Osteoblast (primary cell): ENCODE results near the gene PSMA1. TPM values are rescaled to one million over a fixed set of nuclear protein-coding genes. Genes with fewer than 3 reads are reported as not detected.

Source experiments
- DNase-seq: peaks from one replicate; pipeline ENCODE4 v3.0.0; 2011; ENCODE audit warnings: low spot score, mixed read lengths; ENCODE audit not compliant: insufficient read length; ENCODE audit errors: missing footprints
- H2AFZ ChIP-seq: 2 replicates; pipeline ENCODE4 v1.6.0; 2011; ENCODE audit warnings: mild to moderate bottlenecking, low read length
- H3K27ac ChIP-seq: 2 replicates; pipeline ENCODE4 v1.5.1; 2011; ENCODE audit warnings: mild to moderate bottlenecking, low read depth, low read length, moderate library complexity
- H3K27me3 ChIP-seq: 2 replicates; pipeline ENCODE4 v1.6.0; 2012; ENCODE audit warnings: mild to moderate bottlenecking, control low read depth, inconsistent platforms, low read length, moderate library complexity; ENCODE audit not compliant: insufficient read depth
- H3K36me3 ChIP-seq: 2 replicates; pipeline ENCODE4 v1.5.1; 2011; ENCODE audit warnings: mild to moderate bottlenecking, low read length, control low read depth, moderate library complexity; ENCODE audit not compliant: insufficient read depth
- H3K4me1 ChIP-seq: 2 replicates; pipeline ENCODE4 v1.5.1; 2011; ENCODE audit warnings: mild to moderate bottlenecking, low read length, control low read depth, moderate library complexity; ENCODE audit not compliant: insufficient read depth
- H3K4me2 ChIP-seq: 2 replicates; pipeline ENCODE4 v1.6.0; 2011; ENCODE audit warnings: mild to moderate bottlenecking, low read length; ENCODE audit not compliant: insufficient read depth
- H3K4me3 ChIP-seq: fragments of 200-600 bp; sonication (generic); 3 replicates; pipeline ENCODE4 v1.5.1; 2012; ENCODE audit warnings: mild to moderate bottlenecking, low read length, inconsistent platforms; ENCODE audit not compliant: insufficient read depth
- H3K79me2 ChIP-seq: 2 replicates; pipeline ENCODE4 v1.6.0; 2012; ENCODE audit warnings: mild to moderate bottlenecking, low read length, control low read depth, inconsistent platforms; ENCODE audit not compliant: insufficient read depth
- H3K9me3 ChIP-seq: 2 replicates; pipeline ENCODE4 v1.5.1; 2011; ENCODE audit warnings: low read depth, low read length, control low read depth
- H4K20me1 ChIP-seq: 2 replicates; pipeline ENCODE4 v1.6.0; 2012; ENCODE audit warnings: mild to moderate bottlenecking, low read length, control low read depth; ENCODE audit not compliant: insufficient read depth
- total RNA-seq: library from RNA; depleted of rRNA; stranded (reverse); fragments of >200 nt; gene quantifications from 2 replicates; pipeline ENCODE4 v1.2.3, GENCODE V29; 2012
- TF ChIP-seq, protein P1 (sequence below): IDR thresholded peaks from 2 replicates; pipeline ENCODE4 v1.5.1; 2011; ENCODE audit warnings: mild to moderate bottlenecking, low read depth, low read length, moderate library complexity; ENCODE audit errors: extremely low read depth

Gene PSMA1
- total RNA-seq, 1 donor = 107 TPM

DNA sequence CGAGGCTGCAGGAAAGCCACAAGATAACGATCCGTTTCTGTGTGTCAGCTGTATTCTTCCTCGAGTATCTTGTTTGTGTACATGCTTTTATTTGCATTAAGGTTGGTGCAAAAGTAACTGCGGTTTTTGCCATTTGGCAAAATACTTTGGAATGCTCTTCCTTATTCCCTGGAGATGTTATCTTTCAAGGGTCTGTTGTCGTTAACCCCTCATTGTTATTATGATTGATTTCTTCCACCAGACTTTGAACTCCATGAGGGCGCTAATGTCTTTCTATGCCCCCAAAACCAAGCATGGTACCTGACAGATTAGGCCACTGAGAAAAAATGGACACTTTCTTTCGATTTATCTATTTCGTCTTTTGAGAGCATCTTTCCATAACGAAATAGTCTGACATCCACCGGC, 563 bp upstream of the PSMA1 start:
- H3K36me3 ChIP-seq = peaks cover 18% of the 10 kb centered on the region
- no peaks in the 10 kb centered on the region for H4K20me1 ChIP-seq
- TF ChIP-seq, protein P1, sequence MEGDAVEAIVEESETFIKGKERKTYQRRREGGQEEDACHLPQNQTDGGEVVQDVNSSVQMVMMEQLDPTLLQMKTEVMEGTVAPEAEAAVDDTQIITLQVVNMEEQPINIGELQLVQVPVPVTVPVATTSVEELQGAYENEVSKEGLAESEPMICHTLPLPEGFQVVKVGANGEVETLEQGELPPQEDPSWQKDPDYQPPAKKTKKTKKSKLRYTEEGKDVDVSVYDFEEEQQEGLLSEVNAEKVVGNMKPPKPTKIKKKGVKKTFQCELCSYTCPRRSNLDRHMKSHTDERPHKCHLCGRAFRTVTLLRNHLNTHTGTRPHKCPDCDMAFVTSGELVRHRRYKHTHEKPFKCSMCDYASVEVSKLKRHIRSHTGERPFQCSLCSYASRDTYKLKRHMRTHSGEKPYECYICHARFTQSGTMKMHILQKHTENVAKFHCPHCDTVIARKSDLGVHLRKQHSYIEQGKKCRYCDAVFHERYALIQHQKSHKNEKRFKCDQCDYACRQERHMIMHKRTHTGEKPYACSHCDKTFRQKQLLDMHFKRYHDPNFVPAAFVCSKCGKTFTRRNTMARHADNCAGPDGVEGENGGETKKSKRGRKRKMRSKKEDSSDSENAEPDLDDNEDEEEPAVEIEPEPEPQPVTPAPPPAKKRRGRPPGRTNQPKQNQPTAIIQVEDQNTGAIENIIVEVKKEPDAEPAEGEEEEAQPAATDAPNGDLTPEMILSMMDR = no peak
- H3K4me1 ChIP-seq = peaks cover 9% of the 10 kb centered on the region
- H3K27me3 ChIP-seq = no peaks in the 10 kb centered on the region
- peak overlapping the region; percentile 99 for H2AFZ ChIP-seq
- H3K27ac ChIP-seq = peak overlapping the region; percentile 88
- peak overlapping the region; percentile 80 for H3K4me3 ChIP-seq
- H3K4me2 ChIP-seq = peak overlapping the region; percentile 99
- peaks cover 31% of the 10 kb centered on the region for H3K79me2 ChIP-seq
- no peak for DNase-seq
- no peaks in the 10 kb centered on the region for H3K9me3 ChIP-seq

DNA sequence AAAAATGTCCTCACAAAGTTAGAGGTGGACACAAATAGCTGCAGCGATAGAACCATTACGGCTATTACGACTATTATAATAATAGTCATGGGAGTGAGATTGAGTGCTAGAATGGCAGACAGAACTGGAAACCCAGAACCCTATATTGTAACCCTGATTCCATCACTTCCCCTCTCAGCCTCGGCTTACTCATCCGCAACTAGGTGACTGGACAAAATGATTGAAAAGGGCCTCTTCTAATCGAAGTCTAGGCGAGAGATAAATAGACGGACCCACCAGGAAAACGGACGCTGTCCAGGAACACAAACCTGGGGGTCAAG, 629 bp downstream of the PSMA1 start:
- peaks cover 26% of the 10 kb centered on the region for H3K36me3 ChIP-seq
- no peak for DNase-seq

DNA sequence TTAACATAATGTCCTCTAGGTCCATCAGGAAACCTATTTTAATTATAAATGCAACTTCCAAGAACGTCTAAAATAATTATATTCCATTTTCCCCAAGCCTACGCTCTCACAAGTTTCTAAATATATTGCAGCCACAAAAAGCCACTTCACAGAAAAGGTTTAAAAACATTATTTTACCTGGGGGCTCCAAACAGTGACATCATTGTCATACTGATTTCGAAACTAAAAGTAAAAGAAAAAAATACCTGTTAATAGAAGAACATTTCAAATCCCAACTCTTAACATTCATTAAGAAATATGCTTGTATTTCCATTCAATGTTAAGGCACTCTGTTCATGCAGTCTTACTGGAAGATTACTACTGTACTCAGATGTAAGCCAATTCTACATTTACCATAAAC, 1.4 kb downstream of the PSMA1 start:
- peaks cover 33% of the 10 kb centered on the region for H3K36me3 ChIP-seq
- H3K27me3 ChIP-seq = no peaks in the 10 kb centered on the region
- H3K4me2 ChIP-seq = peak overlapping the region; percentile 99
- H2AFZ ChIP-seq = no peak overlapping the region
- no peaks in the 10 kb centered on the region for H4K20me1 ChIP-seq
- H3K9me3 ChIP-seq = no peaks in the 10 kb centered on the region
- peak overlapping the region; percentile 80 for H3K4me3 ChIP-seq
- H3K79me2 ChIP-seq = peaks cover 39% of the 10 kb centered on the region
- peak overlapping the region; percentile 88 for H3K27ac ChIP-seq
- TF ChIP-seq, protein P1 = no peak
- peaks cover 9% of the 10 kb centered on the region for H3K4me1 ChIP-seq
- no peak for DNase-seq

More for the DNA sequence above, 629 bp downstream of the PSMA1 start:
- Histone ChIP-seq H3K9me3 (no peaks in the 10 kb centered on the region), H2AFZ (peak overlapping the region; percentile 71), H4K20me1 (no peaks in the 10 kb centered on the region), H3K79me2 (peaks cover 38% of the 10 kb centered on the region), H3K4me1 (peaks cover 9% of the 10 kb centered on the region), H3K4me2 (peak overlapping the region; percentile 99), H3K27me3 (no peaks in the 10 kb centered on the region), H3K27ac (peak overlapping the region; percentile 88), H3K4me3 (peak overlapping the region; percentile 80)
- TF ChIP-seq, protein P1 = no peak

DNA sequence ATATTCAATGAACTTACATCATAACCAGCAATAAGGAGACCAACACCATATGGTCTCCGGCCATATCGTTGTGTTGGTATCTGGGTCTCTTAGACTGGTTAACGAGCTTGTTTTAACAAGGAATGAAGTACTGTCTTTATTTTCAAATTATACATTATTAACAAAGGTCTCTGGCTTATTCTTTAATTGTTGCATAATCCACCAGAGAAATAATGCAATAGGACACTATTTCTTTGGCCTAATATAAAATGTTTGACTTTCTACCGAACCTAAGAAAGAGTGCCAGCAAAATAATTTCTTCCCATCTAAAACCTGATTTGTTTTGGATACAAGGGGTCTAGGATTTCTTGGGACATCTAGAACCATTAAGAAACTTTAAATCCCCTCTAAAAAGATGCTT, 6.4 kb downstream of the PSMA1 start:
- Histone ChIP-seq H3K9me3 (no peaks in the 10 kb centered on the region), H3K36me3 (peaks cover 72% of the 10 kb centered on the region), H3K79me2 (peaks cover 34% of the 10 kb centered on the region), H3K4me1 (peaks cover 4% of the 10 kb centered on the region), H3K4me3 (no peak overlapping the region), H4K20me1 (peaks cover 2% of the 10 kb centered on the region), H3K4me2 (no peak overlapping the region), H2AFZ (no peak overlapping the region), H3K27ac (no peak overlapping the region), H3K27me3 (no peaks in the 10 kb centered on the region)
- DNase-seq = no peak
- TF ChIP-seq, protein P1 = no peak
